ENCODE measurements around the gene ARF6. TPM values are rescaled to one million over a fixed set of nuclear protein-coding genes. Genes with fewer than 3 reads are reported as not detected.

ARF6 gene
- total RNA-seq, 1 donor from 2014 or later: 24.4 TPM

GRCh38 chr14:49853572-49854375, 39.1 kb upstream of the ARF6 start:
- intact Hi-C loops (cut with micrococcal nuclease): no loop called here
- Histone ChIP-seq H3K4me1 (peaks cover 37% of the 10 kb centered on the region), H3K4me3 (peak overlapping the region; percentile 77), H3K27me3 (ENCODE audit: low read depth) (no peaks in the 10 kb centered on the region), H3K9me3 (replicated peaks) (no peaks in the 10 kb centered on the region), H3K27ac (replicated peaks) (peak overlapping the region; percentile 89), H3K36me3 (peaks cover 24% of the 10 kb centered on the region)
- DNase-seq: peak; percentile 62
- peak; percentile 81 for TF ChIP-seq CTCF (IDR thresholded peaks at IDR 0.05; ENCODE audit: borderline replicate concordance)

- Histone ChIP-seq H3K27ac (replicated peaks) (peak overlapping the region; percentile 72), H3K9me3 (replicated peaks) (no peaks in the 10 kb centered on the region), H3K27me3 (ENCODE audit: low read depth) (no peaks in the 10 kb centered on the region), H3K4me3 (no peak overlapping the region), H3K36me3 (no peaks in the 10 kb centered on the region), H3K4me1 (peaks cover 21% of the 10 kb centered on the region)
- TF ChIP-seq CTCF (IDR thresholded peaks at IDR 0.05; ENCODE audit: borderline replicate concordance): no peak
- intact Hi-C loops (cut with micrococcal nuclease): no loop called here
- no peak for DNase-seq
Observed at GRCh38 chr14:49857427-49858003, 35.4 kb upstream of the ARF6 start.

GRCh38 chr14:49858383-49858782, 34.5 kb upstream of the ARF6 start:
- peaks cover 20% of the 10 kb centered on the region for H3K4me1 ChIP-seq
- no peak for TF ChIP-seq CTCF (IDR thresholded peaks at IDR 0.05; ENCODE audit: borderline replicate concordance)
- no peaks in the 10 kb centered on the region for H3K27me3 ChIP-seq (ENCODE audit: low read depth)
- intact Hi-C loops (cut with micrococcal nuclease): no loop called here
- DNase-seq: no peak
- no peak overlapping the region for H3K27ac ChIP-seq (replicated peaks)
- no peaks in the 10 kb centered on the region for H3K9me3 ChIP-seq (replicated peaks)
- H3K36me3 ChIP-seq: no peaks in the 10 kb centered on the region
- no peak overlapping the region for H3K4me3 ChIP-seq

GRCh38 chr14:49860988-49861698, 31.7 kb upstream of the ARF6 start:
- DNase-seq: no peak
- H3K36me3 ChIP-seq: no peaks in the 10 kb centered on the region
- H3K4me1 ChIP-seq: peaks cover 37% of the 10 kb centered on the region
- no peaks in the 10 kb centered on the region for H3K27me3 ChIP-seq (ENCODE audit: low read depth)
- intact Hi-C loops (cut with micrococcal nuclease): loop anchor here (10.0 kb wide), 1 partner anchor 244 kb away; no protein-coding TSS in a partner anchor
- peak overlapping the region; percentile 81 for H3K4me3 ChIP-seq
- TF ChIP-seq CTCF (IDR thresholded peaks at IDR 0.05; ENCODE audit: borderline replicate concordance): no peak
- H3K27ac ChIP-seq (replicated peaks): peak overlapping the region; percentile 99
- no peaks in the 10 kb centered on the region for H3K9me3 ChIP-seq (replicated peaks)

- no peak for TF ChIP-seq CTCF (IDR thresholded peaks at IDR 0.05; ENCODE audit: borderline replicate concordance)
- H3K4me1 ChIP-seq: peaks cover 37% of the 10 kb centered on the region
- no peaks in the 10 kb centered on the region for H3K36me3 ChIP-seq
- intact Hi-C loops (cut with micrococcal nuclease): loop anchor here (10.0 kb wide), 1 partner anchor 243 kb away; no protein-coding TSS in a partner anchor
- peak overlapping the region; percentile 99 for H3K27ac ChIP-seq (replicated peaks)
- H3K4me3 ChIP-seq: peak overlapping the region; percentile 81
- H3K9me3 ChIP-seq (replicated peaks): no peaks in the 10 kb centered on the region
- no peaks in the 10 kb centered on the region for H3K27me3 ChIP-seq (ENCODE audit: low read depth)
- peak; percentile 48 for DNase-seq
Observed at GRCh38 chr14:49861699-49862088, 31.2 kb upstream of the ARF6 start.

Data from left ventricle myocardium inferior (tissue), 1 donor.